Measurements from ENCODE around the gene HSPG2. TPM values are rescaled to one million over a fixed set of nuclear protein-coding genes. Genes with fewer than 3 reads are reported as not detected.

The HSPG2 gene
- total and polyA plus RNA-seq, 10 of the 15 experiments (the other 5 are each of a cell fraction or from before 2014, with no cell fraction given) = 0.30 to 3.4 (median 0.73) TPM; not detected in 2

DNA sequence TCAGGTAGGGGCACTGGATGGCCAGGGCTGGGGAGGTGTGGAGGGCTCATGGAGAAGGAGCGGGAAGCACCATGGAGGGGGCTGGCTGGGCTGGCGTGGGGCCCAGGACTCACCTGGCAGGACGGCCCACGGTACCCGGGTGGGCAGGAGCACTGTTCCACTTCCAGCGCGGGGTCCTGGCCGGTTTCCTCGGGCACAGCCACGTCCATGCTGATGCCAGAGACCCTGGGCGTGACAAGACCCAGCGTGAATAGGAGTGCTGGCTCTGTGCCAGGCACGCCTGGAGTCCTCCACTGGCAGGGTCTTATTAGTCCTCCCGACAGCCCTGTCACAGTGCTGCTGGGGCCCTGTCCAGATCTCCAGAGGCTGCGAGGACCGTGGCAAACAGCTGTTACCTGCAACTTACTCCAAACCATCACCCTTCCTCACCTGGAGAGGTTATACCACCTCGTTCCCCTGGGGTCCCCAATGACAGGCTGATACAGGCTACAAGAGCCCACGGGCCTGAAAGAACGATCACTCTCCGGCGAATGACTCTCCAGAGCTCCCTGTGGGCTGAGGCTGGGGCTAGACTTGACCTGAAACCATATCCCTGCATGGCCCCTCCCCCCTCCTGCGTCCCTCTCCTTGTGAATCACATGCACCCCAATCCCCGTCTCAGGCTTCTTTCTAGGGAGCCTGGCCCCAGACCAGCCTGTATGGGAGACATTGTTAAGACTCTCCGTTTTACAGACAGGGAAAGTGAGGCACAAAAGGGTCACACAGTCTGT, 62.1 kb downstream of the HSPG2 start:
- Histone ChIP-seq H3K27ac (ENCODE audit: control insufficient read depth, insufficient read depth) (no peak overlapping the region), H3K9ac (ENCODE audit: control insufficient read depth, insufficient read depth, low read length) (no peak overlapping the region), H3K79me2 (ENCODE audit: control insufficient read depth, insufficient read depth, low read length) (no peaks in the 10 kb centered on the region), H3K4me3 (no peak overlapping the region), H3K4me2 (ENCODE audit: control insufficient read depth, insufficient read depth) (no peak overlapping the region), H3K4me1 (ENCODE audit: control insufficient read depth, insufficient read depth, low read length) (peaks cover 2% of the 10 kb centered on the region; the same call in 1 of the 2 replicates), H4K20me1 (ENCODE audit: control insufficient read depth, insufficient read depth) (no peaks in the 10 kb centered on the region), H3K27me3 (replicated peaks in 1 of 2; ENCODE audit: control insufficient read depth in 2 of 2, insufficient read depth in 2 of 2, low read length in 1 of 2) (no peaks in the 10 kb centered on the region; a peak in 1 of 4 replicates), H3K36me3 (ENCODE audit: control insufficient read depth in 2 of 2, insufficient read depth in 2 of 2, low read length in 1 of 2) (no peaks in the 10 kb centered on the region), H3K9me3 (replicated peaks; ENCODE audit: control insufficient read depth, insufficient read depth, low read length) (no peaks in the 10 kb centered on the region), H2AFZ (ENCODE audit: control insufficient read depth, low read depth, low read length) (no peak overlapping the region)
- FAIRE-seq (no peak), ATAC-seq (no peak), DNase-seq (ENCODE audit: low read depth, low spot score) (no peak)
- no peak for TF ChIP-seq YY1 (IDR thresholded peaks at IDR 0.05; ENCODE audit: low read depth, low read length)
- TF ChIP-seq RUNX3 (IDR thresholded peaks at IDR 0.05; ENCODE audit: low read length) = no peak
- TF ChIP-seq, protein P1, sequence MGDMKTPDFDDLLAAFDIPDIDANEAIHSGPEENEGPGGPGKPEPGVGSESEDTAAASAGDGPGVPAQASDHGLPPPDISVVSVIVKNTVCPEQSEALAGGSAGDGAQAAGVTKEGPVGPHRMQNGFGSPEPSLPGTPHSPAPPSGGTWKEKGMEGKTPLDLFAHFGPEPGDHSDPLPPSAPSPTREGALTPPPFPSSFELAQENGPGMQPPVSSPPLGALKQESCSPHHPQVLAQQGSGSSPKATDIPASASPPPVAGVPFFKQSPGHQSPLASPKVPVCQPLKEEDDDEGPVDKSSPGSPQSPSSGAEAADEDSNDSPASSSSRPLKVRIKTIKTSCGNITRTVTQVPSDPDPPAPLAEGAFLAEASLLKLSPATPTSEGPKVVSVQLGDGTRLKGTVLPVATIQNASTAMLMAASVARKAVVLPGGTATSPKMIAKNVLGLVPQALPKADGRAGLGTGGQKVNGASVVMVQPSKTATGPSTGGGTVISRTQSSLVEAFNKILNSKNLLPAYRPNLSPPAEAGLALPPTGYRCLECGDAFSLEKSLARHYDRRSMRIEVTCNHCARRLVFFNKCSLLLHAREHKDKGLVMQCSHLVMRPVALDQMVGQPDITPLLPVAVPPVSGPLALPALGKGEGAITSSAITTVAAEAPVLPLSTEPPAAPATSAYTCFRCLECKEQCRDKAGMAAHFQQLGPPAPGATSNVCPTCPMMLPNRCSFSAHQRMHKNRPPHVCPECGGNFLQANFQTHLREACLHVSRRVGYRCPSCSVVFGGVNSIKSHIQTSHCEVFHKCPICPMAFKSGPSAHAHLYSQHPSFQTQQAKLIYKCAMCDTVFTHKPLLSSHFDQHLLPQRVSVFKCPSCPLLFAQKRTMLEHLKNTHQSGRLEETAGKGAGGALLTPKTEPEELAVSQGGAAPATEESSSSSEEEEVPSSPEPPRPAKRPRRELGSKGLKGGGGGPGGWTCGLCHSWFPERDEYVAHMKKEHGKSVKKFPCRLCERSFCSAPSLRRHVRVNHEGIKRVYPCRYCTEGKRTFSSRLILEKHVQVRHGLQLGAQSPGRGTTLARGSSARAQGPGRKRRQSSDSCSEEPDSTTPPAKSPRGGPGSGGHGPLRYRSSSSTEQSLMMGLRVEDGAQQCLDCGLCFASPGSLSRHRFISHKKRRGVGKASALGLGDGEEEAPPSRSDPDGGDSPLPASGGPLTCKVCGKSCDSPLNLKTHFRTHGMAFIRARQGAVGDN (IDR thresholded peaks at IDR 0.05) = no peak
- no peak for TF ChIP-seq HDGF (IDR thresholded peaks at IDR 0.05)
- TF ChIP-seq SUPT20H (IDR thresholded peaks at IDR 0.05; ENCODE audit: borderline replicate concordance, control insufficient read depth, low read depth, low read length) = no peak
- TF ChIP-seq ZNF622 (IDR thresholded peaks at IDR 0.05) = no peak
- RAD21 ChIA-PET (ENCODE audit: unreplicated experiment) = no interaction called here
- intact Hi-C loops (cut with micrococcal nuclease; ENCODE audit: unreplicated experiment) = no loop called here
- SMC1A ChIA-PET (ENCODE audit: uncharacterized antibody, unreplicated experiment) = no interaction called here
- in situ Hi-C loops (cut with MboI) = no loop called here
- CTCF ChIA-PET = no interaction called here
- 28% methylated on average over 21 of the region's 24 CpGs for whole genome bisulfite sequencing (ENCODE audit: insufficient coverage, insufficient replicate concordance, low lambda C conversion rate, missing lambda C conversion rate)
- BruUV-seq (replicated peaks) = no TSS peak
- POLR2A ChIA-PET = no interaction called here

All from GM12878 (cell line).